NCI-H82 treated with DMSO at 0.1 percent for 48 hours (cell line): Measurements from ENCODE around the gene L1CAM.
A peak's percentile ranks its signal among the peaks of the same experiment; 100 is the strongest.

ENCODE experiments used
- DNase-seq: peaks from one replicate; lab custom pipeline; 2025; ENCODE audit not compliant: unreplicated experiment; lab: John Stamatoyannopoulos, UW

L1CAM gene

GRCh38 chrX:153885968-153886903 lies at the start of gene L1CAM:
TSS of gene L1CAM (minus strand) at chrX:153886173. CDS start at chrX:153875836, 10,337 bp downstream.
- DNase-seq, result no peak

- DNase-seq, result no peak
Observed at GRCh38 chrX:153935326-153935851, 49.4 kb upstream of the L1CAM start.

GRCh38 chrX:153934762-153935325 lies 48.9 kb upstream of the L1CAM start, which contains the start of gene NAA10:
TSS of gene NAA10 (minus strand) at chrX:153935037. CDS start at chrX:153934904, 133 bp downstream.
- DNase-seq, result peak; percentile 24

- no peak for DNase-seq
Observed at GRCh38 chrX:153934148-153934761, 48.3 kb upstream of the L1CAM start.

GRCh38 chrX:153933748-153934147 lies 47.8 kb upstream of the L1CAM start:
- DNase-seq, result no peak

- no peak for DNase-seq
Observed at GRCh38 chrX:153932220-153932915, 46.4 kb upstream of the L1CAM start.

GRCh38 chrX:153931748-153932147 lies 45.8 kb upstream of the L1CAM start:
- DNase-seq, result no peak

GRCh38 chrX:153931151-153931550 lies 45.2 kb upstream of the L1CAM start:
- DNase-seq, result no peak

- no peak for DNase-seq
Observed at GRCh38 chrX:153930011-153930910, 44.3 kb upstream of the L1CAM start.

GRCh38 chrX:153929576-153929975 lies 43.6 kb upstream of the L1CAM start:
- DNase-seq, result no peak

- no peak for DNase-seq
Observed at GRCh38 chrX:153928846-153929245, 42.9 kb upstream of the L1CAM start.

- DNase-seq, result peak; percentile 99
Observed at GRCh38 chrX:153927922-153928760, 42.2 kb upstream of the L1CAM start.

GRCh38 chrX:153927672-153927921 lies 41.6 kb upstream of the L1CAM start:
- no peak for DNase-seq

- no peak for DNase-seq
Observed at GRCh38 chrX:153926858-153927671, 41.1 kb upstream of the L1CAM start.

- no peak for DNase-seq
Observed at GRCh38 chrX:153926552-153926857, 40.5 kb upstream of the L1CAM start.

- DNase-seq, result no peak
Observed at GRCh38 chrX:153925739-153926551, 40.0 kb upstream of the L1CAM start, which contains the start of gene ARHGAP4. TSS of gene ARHGAP4 (minus strand) at chrX:153926264. CDS start at chrX:153926202, 62 bp downstream.

GRCh38 chrX:153925387-153925738 lies 39.4 kb upstream of the L1CAM start:
- DNase-seq, result no peak
